ENCODE data around the gene TRNT1. TPM values are rescaled to one million over a fixed set of nuclear protein-coding genes. Genes with fewer than 3 reads are reported as not detected.

TRNT1 gene
- total RNA-seq, 1 experiment from 2014 or later, result 26.2 TPM

- no peak overlapping the region for H3K9ac ChIP-seq (ENCODE audit: low read length)
- ChIA-PET POLR2A (ENCODE audit: unreplicated experiment) (no interaction called here), CTCF (no interaction called here)
- TF ChIP-seq EZH2 (IDR thresholded peaks at IDR 0.05; ENCODE audit: low read length, unreplicated experiment) (no peak), EZH2phosphoT487 (IDR thresholded peaks at IDR 0.05; ENCODE audit: borderline replicate concordance, low read length) (no peak), CTCF (conservative IDR thresholded peaks at IDR 0.05; ENCODE audit: low read depth, low read length) (no peak)
- H3K4me3 ChIP-seq (ENCODE audit: low read length), result no peak overlapping the region
- H3K27me3 ChIP-seq (ENCODE audit: low read length), result peaks cover 18% of the 10 kb centered on the region; the same call in 1 of the 2 replicates
- no peaks in the 10 kb centered on the region for H3K4me1 ChIP-seq (ENCODE audit: insufficient read depth, low read length)
- no peak overlapping the region for H3K27ac ChIP-seq (ENCODE audit: low read length)
- no peaks in the 10 kb centered on the region for H4K20me1 ChIP-seq (ENCODE audit: low read length)
- H3F3A ChIP-seq (ENCODE audit: low read length, unreplicated experiment), result no peaks in the 10 kb centered on the region
- H3K9me3 ChIP-seq (ENCODE audit: low read length), result no peaks in the 10 kb centered on the region
- intact Hi-C loops (cut with micrococcal nuclease), result no loop called here
- ATAC-seq (no peak), DNase-seq (no peak)
- H3K36me3 ChIP-seq (ENCODE audit: low read depth, low read length), result no peaks in the 10 kb centered on the region
- no TSS peak for BruUV-seq (replicated peaks)
- no peak overlapping the region for H2AFZ ChIP-seq (ENCODE audit: low read length)
- H3K4me2 ChIP-seq (ENCODE audit: low read length), result no peak overlapping the region
- H3K79me2 ChIP-seq (ENCODE audit: low read length), result no peaks in the 10 kb centered on the region
- no peaks in the 10 kb centered on the region for H3K9me2 ChIP-seq (replicated peaks; ENCODE audit: low read length)
Observed at GRCh38 chr3:3109407-3110298, 17.1 kb upstream of the TRNT1 start.

GRCh38 chr3:3110299-3110630, 16.5 kb upstream of the TRNT1 start, which contains the start of gene IL5RA:
IL5RA (minus strand) TSS chr3:3110374; CDS start chr3:3104984, 5,390 bp downstream.
- Histone ChIP-seq H3K79me2 (ENCODE audit: low read length) (no peaks in the 10 kb centered on the region), H3K27me3 (ENCODE audit: low read length) (peaks cover 16% of the 10 kb centered on the region; the same call in 1 of the 2 replicates), H3K9me2 (replicated peaks; ENCODE audit: low read length) (no peaks in the 10 kb centered on the region), H4K20me1 (ENCODE audit: low read length) (no peaks in the 10 kb centered on the region), H3F3A (ENCODE audit: low read length, unreplicated experiment) (no peaks in the 10 kb centered on the region), H3K36me3 (ENCODE audit: low read depth, low read length) (no peaks in the 10 kb centered on the region), H3K27ac (ENCODE audit: low read length) (no peak within 1 kb of the TSS), H3K9me3 (ENCODE audit: low read length) (no peaks in the 10 kb centered on the region), H3K9ac (ENCODE audit: low read length) (no peak within 1 kb of the TSS), H3K4me2 (ENCODE audit: low read length) (peak within 1 kb of the TSS; percentile 18; the same call in 1 of the 2 replicates), H3K4me3 (ENCODE audit: low read length) (no peak within 1 kb of the TSS), H2AFZ (ENCODE audit: low read length) (no peak within 1 kb of the TSS), H3K4me1 (ENCODE audit: insufficient read depth, low read length) (no peaks in the 10 kb centered on the region)
- ChIA-PET POLR2A (ENCODE audit: unreplicated experiment) (no interaction called here), CTCF (no interaction called here)
- TF ChIP-seq EZH2phosphoT487 (IDR thresholded peaks at IDR 0.05; ENCODE audit: borderline replicate concordance, low read length), result no peak
- TF ChIP-seq CTCF (conservative IDR thresholded peaks at IDR 0.05; ENCODE audit: low read depth, low read length), result no peak
- no peak for TF ChIP-seq EZH2 (IDR thresholded peaks at IDR 0.05; ENCODE audit: low read length, unreplicated experiment)
- intact Hi-C loops (cut with micrococcal nuclease), result no loop called here
- DNase-seq (no peak), ATAC-seq (no peak)
- no TSS peak for BruUV-seq (replicated peaks)

- no peak for ATAC-seq
- POLR2A ChIA-PET (ENCODE audit: unreplicated experiment), result no interaction called here
- no peak for TF ChIP-seq EZH2phosphoT487 (IDR thresholded peaks at IDR 0.05; ENCODE audit: borderline replicate concordance, low read length)
- no peak for TF ChIP-seq CTCF (conservative IDR thresholded peaks at IDR 0.05; ENCODE audit: low read depth, low read length)
- no peak for TF ChIP-seq EZH2 (IDR thresholded peaks at IDR 0.05; ENCODE audit: low read length, unreplicated experiment)
- intact Hi-C loops (cut with micrococcal nuclease), result no loop called here
- no peak overlapping the region for H3K27ac ChIP-seq (ENCODE audit: low read length)
- H3K4me1 ChIP-seq (ENCODE audit: insufficient read depth, low read length), result no peaks in the 10 kb centered on the region
- CTCF ChIA-PET, result no interaction called here
- H3K79me2 ChIP-seq (ENCODE audit: low read length), result no peaks in the 10 kb centered on the region
- H3K9me3 ChIP-seq (ENCODE audit: low read length), result no peaks in the 10 kb centered on the region
- no peak overlapping the region for H2AFZ ChIP-seq (ENCODE audit: low read length)
- no peak overlapping the region for H3K9ac ChIP-seq (ENCODE audit: low read length)
- H3F3A ChIP-seq (ENCODE audit: low read length, unreplicated experiment), result no peaks in the 10 kb centered on the region
- DNase-seq, result peak; percentile 29
- peak overlapping the region; percentile 18; the same call in 1 of the 2 replicates for H3K4me2 ChIP-seq (ENCODE audit: low read length)
- no peaks in the 10 kb centered on the region for H3K36me3 ChIP-seq (ENCODE audit: low read depth, low read length)
- peaks cover 18% of the 10 kb centered on the region; the same call in 1 of the 2 replicates for H3K27me3 ChIP-seq (ENCODE audit: low read length)
- BruUV-seq (replicated peaks), result no TSS peak
- H3K9me2 ChIP-seq (replicated peaks; ENCODE audit: low read length), result no peaks in the 10 kb centered on the region
- no peak overlapping the region for H3K4me3 ChIP-seq (ENCODE audit: low read length)
- H4K20me1 ChIP-seq (ENCODE audit: low read length), result no peaks in the 10 kb centered on the region
Observed at GRCh38 chr3:3110749-3111361, 15.9 kb upstream of the TRNT1 start.
